Nephron progenitor cell (in vitro differentiated cells): ENCODE data around the gene WNT5B.

ENCODE experiments used
- DNase-seq: peaks from one replicate; pipeline ENCODE4 v3.0.0; 2021
- H3K27ac Mint-ChIP-seq: 2 replicates; pipeline ENCODE4 v1.8.0; 2021; ENCODE audit warnings: mild to moderate bottlenecking, moderate library complexity, mixed read lengths
- H3K27me3 Mint-ChIP-seq: 2 replicates; pipeline ENCODE4 v1.8.0; 2021; ENCODE audit warnings: mild to moderate bottlenecking, low read depth, mixed read lengths; ENCODE audit not compliant: poor library complexity
- H3K36me3 Mint-ChIP-seq: 2 replicates; pipeline ENCODE4 v1.8.0; 2021; ENCODE audit warnings: low read depth, mixed read lengths
- H3K4me1 Mint-ChIP-seq: 2 replicates; pipeline ENCODE4 v1.8.0; 2021; ENCODE audit warnings: mixed read lengths
- H3K4me3 Mint-ChIP-seq: 2 replicates; pipeline ENCODE4 v1.8.0; 2021; ENCODE audit warnings: mild to moderate bottlenecking, moderate library complexity, mixed read lengths
- H3K9me3 Mint-ChIP-seq: 2 replicates; pipeline ENCODE4 v1.8.0; 2021; ENCODE audit warnings: mild to moderate bottlenecking, moderate library complexity, mixed read lengths
- TF ChIP-seq, protein P1 (sequence below): fragments of 200-600 bp; sonication (generic); IDR thresholded peaks from 2 replicates; pipeline ENCODE4 v1.5.0; 2021; ENCODE audit warnings: antibody characterized with exemption

WNT5B gene

GRCh38 chr12:1655225-1655788, 26.3 kb downstream of the WNT5B start:
- H3K4me1 Mint-ChIP-seq, result peaks cover 18% of the 10 kb centered on the region
- H3K9me3 Mint-ChIP-seq, result no peaks in the 10 kb centered on the region
- DNase-seq, result no peak
- TF ChIP-seq, protein P1, sequence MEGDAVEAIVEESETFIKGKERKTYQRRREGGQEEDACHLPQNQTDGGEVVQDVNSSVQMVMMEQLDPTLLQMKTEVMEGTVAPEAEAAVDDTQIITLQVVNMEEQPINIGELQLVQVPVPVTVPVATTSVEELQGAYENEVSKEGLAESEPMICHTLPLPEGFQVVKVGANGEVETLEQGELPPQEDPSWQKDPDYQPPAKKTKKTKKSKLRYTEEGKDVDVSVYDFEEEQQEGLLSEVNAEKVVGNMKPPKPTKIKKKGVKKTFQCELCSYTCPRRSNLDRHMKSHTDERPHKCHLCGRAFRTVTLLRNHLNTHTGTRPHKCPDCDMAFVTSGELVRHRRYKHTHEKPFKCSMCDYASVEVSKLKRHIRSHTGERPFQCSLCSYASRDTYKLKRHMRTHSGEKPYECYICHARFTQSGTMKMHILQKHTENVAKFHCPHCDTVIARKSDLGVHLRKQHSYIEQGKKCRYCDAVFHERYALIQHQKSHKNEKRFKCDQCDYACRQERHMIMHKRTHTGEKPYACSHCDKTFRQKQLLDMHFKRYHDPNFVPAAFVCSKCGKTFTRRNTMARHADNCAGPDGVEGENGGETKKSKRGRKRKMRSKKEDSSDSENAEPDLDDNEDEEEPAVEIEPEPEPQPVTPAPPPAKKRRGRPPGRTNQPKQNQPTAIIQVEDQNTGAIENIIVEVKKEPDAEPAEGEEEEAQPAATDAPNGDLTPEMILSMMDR, result no peak
- no peak overlapping the region for H3K27ac Mint-ChIP-seq
- no peak overlapping the region for H3K4me3 Mint-ChIP-seq
- peaks cover 16% of the 10 kb centered on the region for H3K27me3 Mint-ChIP-seq
- H3K36me3 Mint-ChIP-seq, result no peaks in the 10 kb centered on the region

DNA sequence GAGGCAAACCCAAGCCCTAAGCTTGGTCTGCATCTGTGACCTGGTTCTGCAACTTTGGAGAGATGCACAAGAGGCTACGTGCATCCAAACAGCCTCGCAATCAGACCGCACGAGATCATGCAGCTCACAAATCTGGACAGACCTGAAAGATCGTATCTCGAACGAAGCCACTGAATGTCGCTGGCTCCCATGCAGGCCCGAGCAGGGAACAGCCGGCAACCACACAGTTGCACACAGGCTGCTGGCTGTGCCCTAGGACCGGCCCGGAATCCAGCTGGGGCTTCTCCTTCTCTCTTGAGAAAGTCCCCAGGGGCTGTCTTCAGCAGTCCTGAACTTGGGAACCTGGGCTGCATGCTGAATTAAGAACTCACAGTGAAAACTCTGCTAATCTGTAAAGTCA, 27.9 kb downstream of the WNT5B start:
- no peak overlapping the region for H3K27ac Mint-ChIP-seq
- no peak for DNase-seq
- peaks cover 16% of the 10 kb centered on the region for H3K27me3 Mint-ChIP-seq
- no peaks in the 10 kb centered on the region for H3K36me3 Mint-ChIP-seq
- peaks cover 23% of the 10 kb centered on the region for H3K4me1 Mint-ChIP-seq
- no peaks in the 10 kb centered on the region for H3K9me3 Mint-ChIP-seq
- H3K4me3 Mint-ChIP-seq, result no peak overlapping the region
- TF ChIP-seq, protein P1, result no peak

GRCh38 chr12:1657688-1658087, 28.7 kb downstream of the WNT5B start:
- Mint-ChIP-seq H3K36me3 (no peaks in the 10 kb centered on the region), H3K4me1 (peaks cover 23% of the 10 kb centered on the region), H3K9me3 (no peaks in the 10 kb centered on the region), H3K4me3 (no peak overlapping the region), H3K27me3 (peaks cover 15% of the 10 kb centered on the region), H3K27ac (no peak overlapping the region)
- TF ChIP-seq, protein P1, result no peak
- no peak for DNase-seq

DNA sequence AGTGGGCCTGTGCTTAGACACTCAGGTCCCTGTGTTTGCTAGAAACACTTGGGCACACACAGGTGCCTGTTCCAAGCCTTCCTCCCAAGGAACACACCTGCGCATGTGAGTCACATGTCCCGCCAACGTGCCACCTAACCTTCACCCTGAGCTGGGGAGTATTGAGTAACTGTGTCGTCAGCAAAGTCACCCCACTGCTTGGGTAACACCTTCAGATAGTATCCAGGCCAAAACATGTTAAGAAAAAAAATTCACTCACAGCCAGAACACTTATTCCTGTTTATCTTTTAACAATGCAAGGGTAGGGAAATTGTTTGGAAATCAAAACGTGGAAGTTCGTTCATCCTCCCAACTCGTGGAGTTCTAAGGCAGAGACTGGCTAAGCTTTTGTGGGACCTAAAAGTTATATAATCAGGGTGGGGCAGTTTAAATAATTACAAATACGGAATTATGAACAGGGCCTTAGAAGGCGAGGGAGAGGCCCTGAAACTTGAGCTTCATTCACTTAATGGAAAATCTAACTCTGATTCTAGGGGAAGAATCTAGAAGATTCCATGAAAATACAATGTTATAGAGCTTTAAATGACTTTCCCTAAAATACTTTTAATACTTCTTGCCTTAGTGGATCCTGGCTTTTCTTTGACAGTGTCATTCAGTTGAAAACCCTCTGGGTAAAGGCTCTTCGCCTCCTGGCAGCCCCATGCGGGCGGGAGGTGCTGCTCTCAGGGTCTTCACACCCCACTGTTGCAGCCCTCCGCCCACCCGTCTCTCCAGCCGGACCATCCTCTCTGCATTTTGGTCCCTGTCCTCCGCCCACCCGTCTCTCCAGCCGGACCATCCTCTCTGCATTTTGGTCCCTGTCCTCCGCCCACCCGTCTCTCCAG, 31.5 kb downstream of the WNT5B start:
- TF ChIP-seq, protein P1, result no peak
- no peak overlapping the region for H3K27ac Mint-ChIP-seq
- H3K4me1 Mint-ChIP-seq, result peaks cover 23% of the 10 kb centered on the region
- H3K9me3 Mint-ChIP-seq, result peaks cover 4% of the 10 kb centered on the region
- peak overlapping the region; percentile 75 for H3K4me3 Mint-ChIP-seq
- H3K27me3 Mint-ChIP-seq, result peaks cover 18% of the 10 kb centered on the region
- no peaks in the 10 kb centered on the region for H3K36me3 Mint-ChIP-seq
- DNase-seq, result no peak

GRCh38 chr12:1661553-1662335, 32.7 kb downstream of the WNT5B start:
- Mint-ChIP-seq H3K4me3 (peak overlapping the region; percentile 78), H3K27me3 (peaks cover 18% of the 10 kb centered on the region), H3K27ac (peak overlapping the region; percentile 29), H3K36me3 (no peaks in the 10 kb centered on the region), H3K9me3 (peaks cover 4% of the 10 kb centered on the region), H3K4me1 (peaks cover 31% of the 10 kb centered on the region)
- TF ChIP-seq, protein P1, result no peak
- peak; percentile 84 for DNase-seq
